Parathyroid adenoma (tissue), 2 donors: ENCODE measurements around the gene TBC1D8.

Experiments
- H2AFZ ChIP-seq: fragments of 300-600 bp; sonication (generic); one replicate; pipeline ENCODE4 v1.7.0; 2017; ENCODE audit warnings: antibody characterized with exemption, mild to moderate bottlenecking
- H3K27ac ChIP-seq: fragments of 300-600 bp; sonication (generic); one replicate; pipeline ENCODE4 v1.7.0; 2017
- H3K27me3 ChIP-seq: fragments of 300-600 bp; sonication (generic); one replicate; pipeline ENCODE4 v1.7.0; 2017; ENCODE audit warnings: low read length; ENCODE audit not compliant: control insufficient read depth, insufficient read depth
- H3K36me3 ChIP-seq: fragments of 300-600 bp; sonication (generic); one replicate; pipeline ENCODE4 v1.7.0; 2017; ENCODE audit warnings: low read length; ENCODE audit not compliant: control insufficient read depth, insufficient read depth
- H3K4me1 ChIP-seq: fragments of 300-600 bp; sonication (generic); one replicate; pipeline ENCODE4 v1.7.0; 2017; ENCODE audit warnings: control low read depth
- H3K4me2 ChIP-seq: fragments of 300-600 bp; sonication (generic); one replicate; pipeline ENCODE4 v1.7.0; 2017; ENCODE audit warnings: low read length
- H3K4me3 ChIP-seq: fragments of 300-600 bp; sonication (generic); one replicate; pipeline ENCODE4 v1.7.0; 2017; ENCODE audit warnings: low read depth, low read length
- H3K79me2 ChIP-seq: fragments of 300-600 bp; sonication (generic); one replicate; pipeline ENCODE4 v1.7.0; 2017; ENCODE audit warnings: control low read depth
- H3K9ac ChIP-seq: fragments of 300-600 bp; sonication (generic); one replicate; pipeline ENCODE4 v1.7.0; 2017; ENCODE audit warnings: mild to moderate bottlenecking
- H3K9me3 ChIP-seq: fragments of 300-600 bp; sonication (generic); one replicate; pipeline ENCODE4 v1.7.0; 2017; ENCODE audit warnings: low read length; ENCODE audit not compliant: control insufficient read depth
- CTCF ChIP-seq: fragments of 300-600 bp; sonication (generic); IDR thresholded peaks from one replicate; pipeline ENCODE4 v1.7.0; 2017; ENCODE audit warnings: antibody characterized with exemption, mild to moderate bottlenecking
- donor health status: primary hyperparathyroidism.

Gene TBC1D8

GRCh38 chr2:101147971-101148370, 3.2 kb downstream of the TBC1D8 start:
- H3K4me2 ChIP-seq = no peak overlapping the region
- no peak overlapping the region for H3K9ac ChIP-seq
- no peaks in the 10 kb centered on the region for H3K27me3 ChIP-seq
- H3K27ac ChIP-seq = no peak overlapping the region
- H3K4me1 ChIP-seq = peaks cover 6% of the 10 kb centered on the region
- no peak overlapping the region for H3K4me3 ChIP-seq
- H3K9me3 ChIP-seq = no peaks in the 10 kb centered on the region
- H2AFZ ChIP-seq = no peak overlapping the region
- H3K79me2 ChIP-seq = peaks cover 13% of the 10 kb centered on the region
- no peaks in the 10 kb centered on the region for H3K36me3 ChIP-seq
- no peak for TF ChIP-seq CTCF

- Histone ChIP-seq H3K79me2 (peaks cover 17% of the 10 kb centered on the region), H3K36me3 (no peaks in the 10 kb centered on the region), H3K27ac (no peak overlapping the region)
These were observed 4.1 kb downstream of the TBC1D8 start for GRCh38 chr2:101147062-101147461.

GRCh38 chr2:101146535-101146934, 4.6 kb downstream of the TBC1D8 start:
- no peak overlapping the region for H3K4me3 ChIP-seq
- H3K4me2 ChIP-seq = no peak overlapping the region
- no peaks in the 10 kb centered on the region for H3K27me3 ChIP-seq
- peaks cover 21% of the 10 kb centered on the region for H3K79me2 ChIP-seq
- no peak overlapping the region for H3K9ac ChIP-seq
- H2AFZ ChIP-seq = no peak overlapping the region
- no peak overlapping the region for H3K27ac ChIP-seq
- no peaks in the 10 kb centered on the region for H3K36me3 ChIP-seq
- no peaks in the 10 kb centered on the region for H3K9me3 ChIP-seq
- TF ChIP-seq CTCF = no peak
- H3K4me1 ChIP-seq = no peaks in the 10 kb centered on the region

More at GRCh38 chr2:101147062-101147461, 4.1 kb downstream of the TBC1D8 start:
- TF ChIP-seq CTCF = no peak
- Histone ChIP-seq H2AFZ (no peak overlapping the region), H3K4me3 (no peak overlapping the region), H3K4me2 (no peak overlapping the region), H3K4me1 (no peaks in the 10 kb centered on the region), H3K9me3 (no peaks in the 10 kb centered on the region), H3K27me3 (no peaks in the 10 kb centered on the region), H3K9ac (no peak overlapping the region)

- TF ChIP-seq CTCF = no peak
- H3K79me2 ChIP-seq = peaks cover 23% of the 10 kb centered on the region
- no peak overlapping the region for H3K27ac ChIP-seq
- H3K4me2 ChIP-seq = no peak overlapping the region
- H3K4me1 ChIP-seq = no peaks in the 10 kb centered on the region
- no peaks in the 10 kb centered on the region for H3K9me3 ChIP-seq
- H3K36me3 ChIP-seq = no peaks in the 10 kb centered on the region
- no peak overlapping the region for H3K9ac ChIP-seq
- no peak overlapping the region for H2AFZ ChIP-seq
- no peak overlapping the region for H3K4me3 ChIP-seq
- no peaks in the 10 kb centered on the region for H3K27me3 ChIP-seq
These were observed 5.8 kb downstream of the TBC1D8 start for GRCh38 chr2:101145406-101145805.

- no peaks in the 10 kb centered on the region for H3K9me3 ChIP-seq
- TF ChIP-seq CTCF = no peak
- no peaks in the 10 kb centered on the region for H3K4me1 ChIP-seq
- no peak overlapping the region for H2AFZ ChIP-seq
- H3K9ac ChIP-seq = no peak overlapping the region
- H3K27me3 ChIP-seq = no peaks in the 10 kb centered on the region
- H3K27ac ChIP-seq = no peak overlapping the region
- H3K79me2 ChIP-seq = peaks cover 23% of the 10 kb centered on the region
- H3K36me3 ChIP-seq = no peaks in the 10 kb centered on the region
- no peak overlapping the region for H3K4me3 ChIP-seq
- no peak overlapping the region for H3K4me2 ChIP-seq
These were observed 9.0 kb downstream of the TBC1D8 start for GRCh38 chr2:101142163-101142562.
